ENCODE measurements around the gene GTF2F1. TPM values are rescaled to one million over a fixed set of nuclear protein-coding genes. Genes with fewer than 3 reads are reported as not detected.
A peak's percentile ranks its signal among the peaks of the same experiment; 100 is the strongest.

The GTF2F1 gene
- total and polyA plus RNA-seq, 9 of the 15 experiments (the other 6 are each of a cell fraction or from before 2014, with no cell fraction given): 4.7 to 75.4 (median 68.4) TPM

DNA sequence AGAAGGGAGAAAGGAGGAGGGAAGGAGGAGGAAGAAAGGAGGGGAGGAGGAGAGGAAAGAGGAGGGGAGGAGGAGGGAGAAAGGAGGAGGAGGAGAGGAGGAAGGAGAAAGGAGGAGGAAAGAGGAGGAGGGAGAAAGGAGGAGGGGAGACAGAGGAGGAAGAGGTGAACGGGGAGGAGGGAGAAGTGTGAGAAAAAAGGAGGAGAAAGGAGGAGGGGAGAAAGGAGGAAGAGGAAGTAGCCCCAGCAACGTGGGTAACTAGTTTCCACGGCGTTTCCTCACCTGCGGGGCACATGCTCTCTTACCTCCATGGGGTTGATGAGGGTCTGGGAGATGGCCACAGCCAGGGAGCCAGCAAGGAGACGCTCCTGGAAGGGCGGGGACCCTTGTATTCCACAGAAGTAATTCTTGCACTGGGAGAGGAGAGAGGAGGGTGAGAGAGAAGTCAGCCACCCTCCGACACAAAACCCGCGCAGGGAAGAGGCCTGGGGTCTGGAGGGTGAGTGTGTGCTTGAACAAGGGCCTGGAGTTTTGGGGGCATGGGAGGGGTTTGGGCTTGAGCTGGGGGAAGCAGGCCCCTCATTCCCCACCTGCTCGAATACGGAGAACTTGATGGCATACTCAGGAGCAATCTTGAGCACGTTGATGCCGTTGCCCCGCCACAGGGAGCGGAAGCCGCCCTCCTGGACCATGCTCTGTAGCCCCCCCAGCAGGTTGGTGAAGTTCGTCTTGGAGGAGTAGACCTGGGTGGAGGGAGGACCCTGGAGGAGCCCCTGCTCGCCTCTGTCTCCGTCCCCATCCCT lies 36.7 kb upstream of the GTF2F1 start (continued):
- TF ChIP-seq, protein P1, sequence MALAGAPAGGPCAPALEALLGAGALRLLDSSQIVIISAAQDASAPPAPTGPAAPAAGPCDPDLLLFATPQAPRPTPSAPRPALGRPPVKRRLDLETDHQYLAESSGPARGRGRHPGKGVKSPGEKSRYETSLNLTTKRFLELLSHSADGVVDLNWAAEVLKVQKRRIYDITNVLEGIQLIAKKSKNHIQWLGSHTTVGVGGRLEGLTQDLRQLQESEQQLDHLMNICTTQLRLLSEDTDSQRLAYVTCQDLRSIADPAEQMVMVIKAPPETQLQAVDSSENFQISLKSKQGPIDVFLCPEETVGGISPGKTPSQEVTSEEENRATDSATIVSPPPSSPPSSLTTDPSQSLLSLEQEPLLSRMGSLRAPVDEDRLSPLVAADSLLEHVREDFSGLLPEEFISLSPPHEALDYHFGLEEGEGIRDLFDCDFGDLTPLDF (CRISPR knock-in tag; IDR thresholded peaks at IDR 0.05): no peak
- TF ChIP-seq NR2C2 (CRISPR knock-in tag; IDR thresholded peaks at IDR 0.05): 0 out of 2 replicates have a peak, but pooled peaks have one; percentile 37
- TF ChIP-seq NR2C2 (tag; IDR thresholded peaks at IDR 0.05): no peak
- TF ChIP-seq NBN (IDR thresholded peaks at IDR 0.05; ENCODE audit: low read depth): peak; percentile 45; the same call in 1 of the 2 replicates
- no peak for TF ChIP-seq DNMT1 (IDR thresholded peaks at IDR 0.05)
- TF ChIP-seq, protein P2, sequence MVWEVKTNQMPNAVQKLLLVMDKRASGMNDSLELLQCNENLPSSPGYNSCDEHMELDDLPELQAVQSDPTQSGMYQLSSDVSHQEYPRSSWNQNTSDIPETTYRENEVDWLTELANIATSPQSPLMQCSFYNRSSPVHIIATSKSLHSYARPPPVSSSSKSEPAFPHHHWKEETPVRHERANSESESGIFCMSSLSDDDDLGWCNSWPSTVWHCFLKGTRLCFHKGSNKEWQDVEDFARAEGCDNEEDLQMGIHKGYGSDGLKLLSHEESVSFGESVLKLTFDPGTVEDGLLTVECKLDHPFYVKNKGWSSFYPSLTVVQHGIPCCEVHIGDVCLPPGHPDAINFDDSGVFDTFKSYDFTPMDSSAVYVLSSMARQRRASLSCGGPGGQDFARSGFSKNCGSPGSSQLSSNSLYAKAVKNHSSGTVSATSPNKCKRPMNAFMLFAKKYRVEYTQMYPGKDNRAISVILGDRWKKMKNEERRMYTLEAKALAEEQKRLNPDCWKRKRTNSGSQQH (CRISPR knock-in tag; IDR thresholded peaks at IDR 0.05): peak; percentile 87
- peak; percentile 34; the same call in 1 of the 2 replicates for TF ChIP-seq TRIM25 (IDR thresholded peaks at IDR 0.05; ENCODE audit: borderline replicate concordance)
- TF ChIP-seq C11orf30 (IDR thresholded peaks at IDR 0.05; ENCODE audit: low read depth): no peak
- TF ChIP-seq SAP30 (IDR thresholded peaks at IDR 0.05; ENCODE audit: borderline replicate concordance, insufficient read depth, low read depth, low read length, poor library complexity, severe bottlenecking): peak; percentile 36
- TF ChIP-seq ZBTB2 (IDR thresholded peaks at IDR 0.05): peak; percentile 72; the same call in 1 of the 2 replicates
- peak; percentile 99 for TF ChIP-seq ZNF263 (CRISPR knock-in tag; IDR thresholded peaks at IDR 0.05; ENCODE audit: borderline replicate concordance)
- peak; percentile 48; the same call in 1 of the 2 replicates for TF ChIP-seq NCOA1 (IDR thresholded peaks at IDR 0.05; ENCODE audit: low read depth)
- peak; percentile 81 for TF ChIP-seq RBM39 (optimal IDR thresholded peaks at IDR 0.05; ENCODE audit: low read depth, low read length)
- TF ChIP-seq HLTF (IDR thresholded peaks at IDR 0.05): peak; percentile 78; the same call in 1 of the 2 replicates
- TF ChIP-seq, protein P3, sequence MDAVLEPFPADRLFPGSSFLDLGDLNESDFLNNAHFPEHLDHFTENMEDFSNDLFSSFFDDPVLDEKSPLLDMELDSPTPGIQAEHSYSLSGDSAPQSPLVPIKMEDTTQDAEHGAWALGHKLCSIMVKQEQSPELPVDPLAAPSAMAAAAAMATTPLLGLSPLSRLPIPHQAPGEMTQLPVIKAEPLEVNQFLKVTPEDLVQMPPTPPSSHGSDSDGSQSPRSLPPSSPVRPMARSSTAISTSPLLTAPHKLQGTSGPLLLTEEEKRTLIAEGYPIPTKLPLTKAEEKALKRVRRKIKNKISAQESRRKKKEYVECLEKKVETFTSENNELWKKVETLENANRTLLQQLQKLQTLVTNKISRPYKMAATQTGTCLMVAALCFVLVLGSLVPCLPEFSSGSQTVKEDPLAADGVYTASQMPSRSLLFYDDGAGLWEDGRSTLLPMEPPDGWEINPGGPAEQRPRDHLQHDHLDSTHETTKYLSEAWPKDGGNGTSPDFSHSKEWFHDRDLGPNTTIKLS (IDR thresholded peaks at IDR 0.05; ENCODE audit: borderline replicate concordance, low read depth): no peak
- no peak for TF ChIP-seq NR1H2 (CRISPR knock-in tag; IDR thresholded peaks at IDR 0.05)

All from K562 (cell line).